GM19452 (cell line): ENCODE results near the gene ATP8B3.

Experiments used
- ATAC-seq: cut with Tn5 transposase; IDR thresholded peaks from one replicate; pipeline ENCODE4 v1.9.1; 2021; ENCODE audit not compliant: unreplicated experiment

Gene ATP8B3

DNA sequence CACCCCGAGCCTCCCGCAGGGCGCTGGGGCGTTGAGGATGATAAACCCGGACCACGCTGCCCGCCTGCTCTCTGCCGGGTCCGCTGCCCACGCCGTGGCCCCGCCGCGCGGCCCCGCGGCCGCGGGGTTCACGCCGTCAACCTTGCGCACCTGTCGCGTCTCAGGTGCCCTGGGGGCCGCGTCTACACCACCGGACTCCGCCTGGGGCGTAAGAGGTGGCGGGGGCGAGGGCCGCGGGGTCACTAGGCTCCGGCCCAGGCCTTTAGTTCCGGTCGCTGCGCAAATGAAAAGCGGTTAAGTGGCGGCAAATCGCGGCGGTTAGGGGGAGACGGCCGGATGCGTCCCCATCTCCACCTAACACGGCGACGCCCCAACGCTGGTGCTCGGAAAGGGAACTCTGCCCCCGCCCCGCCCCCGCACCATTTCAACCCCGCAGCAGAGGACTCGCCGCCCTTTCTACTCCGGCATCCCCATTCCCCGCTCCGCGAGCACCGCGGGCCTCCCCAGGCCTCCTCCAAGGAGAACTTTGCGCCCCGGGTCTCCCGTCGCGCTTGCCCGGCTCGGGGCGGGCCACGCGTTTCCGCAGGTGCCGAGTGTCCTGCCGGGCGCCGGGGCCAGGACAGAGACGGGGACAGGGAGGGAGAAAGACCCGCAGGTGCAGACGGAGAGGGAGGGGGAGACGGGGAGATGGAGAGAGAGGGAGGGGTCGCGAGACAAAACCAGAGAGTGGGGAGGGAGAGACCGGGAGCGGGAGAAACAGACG, 54.4 kb downstream of the ATP8B3 start:
- ATAC-seq: no peak

DNA sequence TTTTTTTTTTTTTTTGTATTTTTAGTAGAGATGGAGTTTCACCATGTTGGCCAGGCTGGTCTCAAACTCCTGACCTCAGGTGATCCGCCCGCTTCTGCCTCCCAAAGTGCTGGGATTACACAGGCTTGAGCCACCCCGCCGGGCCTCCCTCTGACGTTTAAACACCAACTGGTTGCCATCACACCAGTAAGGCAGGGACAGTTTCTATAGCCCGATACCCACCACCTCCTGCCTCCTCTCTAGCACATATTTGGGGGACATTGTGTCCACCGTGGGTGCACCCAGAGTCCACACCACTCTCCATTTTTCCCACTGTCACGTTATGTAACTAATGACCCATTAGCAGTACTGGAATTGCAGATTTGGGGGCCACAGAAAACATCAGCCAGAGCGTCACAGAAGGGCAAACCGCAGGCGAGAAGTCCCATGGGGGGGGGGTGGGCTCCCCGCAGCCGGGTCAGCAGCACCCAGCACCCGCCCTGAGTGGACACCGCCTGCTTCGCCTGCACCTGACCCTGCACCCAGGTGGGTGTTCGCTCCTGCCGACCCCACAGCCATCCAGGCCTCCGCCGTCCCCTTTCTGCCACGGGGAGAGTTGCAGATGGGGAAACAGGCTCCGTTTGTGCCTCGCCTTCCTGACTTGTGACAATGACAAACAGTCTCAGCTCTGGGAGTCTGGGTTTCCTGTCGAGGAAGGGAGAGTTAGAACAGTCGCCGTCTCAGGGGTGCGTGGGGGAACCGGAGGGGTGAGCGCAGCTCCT, 55.2 kb downstream of the ATP8B3 start:
- ATAC-seq: no peak

DNA sequence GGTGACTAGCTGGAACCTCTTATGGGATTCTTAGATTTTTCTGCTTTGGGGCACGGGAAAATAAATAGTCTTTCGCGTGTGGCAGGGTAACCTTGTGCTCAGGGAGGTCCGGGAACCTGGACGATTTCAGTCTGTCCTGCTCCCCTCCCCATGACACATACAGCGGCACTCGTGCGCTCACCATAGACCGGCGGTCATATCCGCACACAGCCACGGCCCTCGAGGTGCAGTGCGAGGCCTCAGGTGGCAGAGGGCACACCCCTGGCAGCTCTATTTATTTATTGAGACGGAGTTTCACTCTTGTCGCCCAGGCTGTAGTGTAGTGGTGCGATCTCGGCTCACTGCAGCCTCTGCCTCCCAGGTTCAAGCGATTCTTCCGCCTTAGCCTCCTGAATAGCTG, 55.8 kb downstream of the ATP8B3 start:
- no peak for ATAC-seq

DNA sequence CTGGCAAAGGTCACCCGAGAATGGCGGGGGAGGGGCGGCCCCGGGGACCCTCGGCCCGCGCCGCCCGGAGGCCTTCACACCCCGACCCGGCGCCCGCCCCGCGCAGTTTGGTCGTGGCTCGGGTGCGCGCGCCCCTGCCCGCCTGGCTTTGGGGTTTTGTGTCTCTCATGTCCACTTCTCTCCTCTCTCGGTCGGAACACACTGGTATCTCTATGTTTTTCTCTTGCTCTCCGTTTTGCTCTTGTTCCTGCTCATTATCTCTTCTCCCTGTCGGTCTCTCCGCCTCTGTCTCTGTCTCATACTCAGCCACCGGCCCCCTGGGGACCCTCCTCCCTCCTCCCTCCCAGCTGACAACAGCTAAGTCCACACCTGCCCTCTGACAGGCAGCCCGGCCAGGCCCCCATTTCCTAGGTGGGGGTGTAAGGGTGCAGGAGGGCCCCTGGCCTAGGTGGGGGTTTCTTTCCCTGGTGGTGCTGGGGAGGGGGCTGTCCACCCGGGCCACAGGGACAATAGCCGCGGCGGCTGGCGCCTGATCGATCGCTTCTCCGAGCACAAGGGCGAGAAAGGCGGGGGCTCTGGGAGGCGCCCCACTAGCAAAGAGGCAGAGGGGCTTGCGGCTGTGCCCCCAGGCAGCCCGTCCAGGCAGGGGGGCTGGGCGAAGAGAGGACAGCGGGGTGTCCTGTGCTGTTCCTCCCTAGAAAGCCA, 56.5 kb downstream of the ATP8B3 start:
- ATAC-seq: no peak

DNA sequence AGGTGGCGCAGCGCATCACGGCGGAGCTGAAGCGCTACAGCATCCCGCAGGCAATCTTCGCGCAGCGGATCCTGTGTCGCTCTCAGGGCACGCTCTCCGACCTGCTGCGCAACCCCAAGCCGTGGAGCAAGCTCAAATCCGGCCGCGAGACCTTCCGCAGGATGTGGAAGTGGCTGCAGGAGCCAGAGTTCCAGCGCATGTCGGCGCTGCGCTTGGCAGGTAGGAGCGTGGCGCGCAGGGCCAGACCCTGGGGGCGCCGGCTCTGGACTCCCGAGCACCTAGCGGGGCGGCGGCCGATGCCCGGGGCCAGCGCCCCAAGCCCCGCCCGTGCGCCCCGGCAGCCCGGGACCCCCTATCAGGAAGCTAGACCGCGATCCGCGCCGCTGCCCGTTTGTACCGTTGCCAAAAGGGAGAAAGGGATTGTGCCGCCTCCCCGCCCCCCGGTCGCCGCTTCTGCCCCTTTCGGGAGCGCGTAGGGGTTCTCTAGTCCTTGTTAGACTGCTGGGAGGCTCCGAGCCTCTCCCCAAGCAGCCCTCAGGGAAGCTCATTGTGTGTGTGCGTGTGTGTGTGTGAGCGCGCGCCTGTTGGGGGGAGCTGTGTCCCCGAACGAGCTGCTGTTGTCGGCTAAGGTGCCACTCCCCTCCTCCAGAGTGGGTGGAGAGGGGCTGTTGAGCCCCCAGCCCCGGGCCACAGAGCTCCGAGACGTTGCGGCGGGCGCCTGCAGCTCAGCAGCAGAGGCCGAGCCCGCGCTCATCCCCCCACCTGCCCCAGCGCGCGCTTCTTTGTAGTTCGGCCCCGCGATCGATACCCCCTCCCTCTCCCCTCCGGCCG, 57.2 kb downstream of the ATP8B3 start:
- no peak for ATAC-seq

DNA sequence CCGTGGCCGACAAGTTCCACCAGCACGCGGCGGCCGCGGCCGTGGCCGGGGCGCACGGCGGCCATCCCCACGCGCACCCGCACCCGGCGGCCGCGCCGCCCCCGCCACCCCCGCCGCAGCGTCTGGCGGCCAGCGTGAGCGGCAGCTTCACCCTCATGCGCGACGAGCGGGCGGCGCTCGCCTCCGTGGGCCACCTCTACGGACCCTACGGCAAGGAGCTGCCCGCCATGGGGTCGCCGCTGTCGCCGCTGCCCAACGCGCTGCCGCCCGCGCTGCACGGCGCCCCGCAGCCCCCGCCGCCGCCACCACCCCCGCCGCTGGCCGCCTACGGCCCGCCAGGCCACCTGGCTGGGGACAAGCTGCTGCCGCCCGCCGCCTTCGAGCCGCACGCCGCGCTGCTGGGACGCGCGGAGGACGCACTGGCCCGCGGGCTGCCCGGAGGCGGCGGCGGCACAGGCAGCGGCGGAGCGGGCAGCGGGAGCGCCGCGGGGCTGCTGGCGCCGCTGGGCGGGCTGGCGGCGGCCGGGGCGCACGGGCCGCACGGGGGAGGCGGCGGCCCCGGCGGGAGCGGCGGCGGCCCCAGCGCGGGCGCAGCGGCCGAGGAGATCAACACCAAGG, 57.9 kb downstream of the ATP8B3 start:
- ATAC-seq: no peak

DNA sequence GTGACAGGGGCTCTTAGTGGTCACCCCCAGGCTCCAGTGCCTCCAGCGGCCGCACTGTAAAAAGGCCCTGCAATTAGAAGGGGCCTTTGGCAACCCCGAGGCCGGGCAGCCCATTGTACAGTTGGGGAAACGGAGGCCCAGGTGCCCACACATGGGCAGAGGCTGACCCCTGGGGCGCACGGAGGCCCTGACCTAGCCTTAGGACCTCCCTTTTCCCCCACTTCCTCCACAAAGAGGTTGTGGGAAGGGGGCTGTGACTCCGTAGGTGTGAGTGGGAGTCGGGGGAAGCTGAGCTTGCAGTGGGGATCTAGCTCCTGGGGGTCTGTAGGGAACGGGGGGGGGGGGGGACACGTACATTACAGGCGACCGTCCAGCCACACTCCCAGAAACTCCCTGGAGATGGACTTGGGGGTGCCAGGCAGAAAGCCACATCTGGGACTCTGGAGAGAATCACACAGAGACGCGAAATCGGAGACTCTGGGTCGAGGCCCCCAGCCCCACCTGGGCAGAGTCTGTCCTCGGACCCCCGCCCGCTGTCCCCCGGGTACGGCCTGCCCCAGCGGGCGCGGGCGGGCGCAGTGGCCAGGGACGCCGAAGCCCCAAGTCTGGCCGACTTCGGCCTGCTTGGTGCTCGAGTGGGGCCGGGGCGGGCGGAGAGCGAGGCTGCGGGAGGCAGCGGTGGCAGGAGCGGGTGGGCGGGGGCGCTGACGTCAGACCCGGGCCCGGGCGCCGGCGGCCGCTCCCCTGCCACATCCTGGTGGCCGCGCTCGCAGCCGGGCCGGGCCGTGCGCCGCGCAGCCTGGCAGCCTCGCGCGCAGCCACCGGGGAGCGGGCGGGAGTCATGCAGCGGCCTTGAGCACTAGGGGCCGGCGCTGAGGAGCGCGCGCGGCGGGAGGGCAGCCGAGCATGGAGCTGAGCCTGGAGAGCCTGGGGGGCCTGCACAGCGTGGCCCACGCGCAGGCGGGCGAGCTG, 59.0 kb downstream of the ATP8B3 start, which contains the start of gene ONECUT3:
TSS of gene ONECUT3 (plus strand) at position 750 of the 972 bp plus-strand sequence. CDS start at position 907, 157 bp downstream.
- ATAC-seq: no peak

DNA sequence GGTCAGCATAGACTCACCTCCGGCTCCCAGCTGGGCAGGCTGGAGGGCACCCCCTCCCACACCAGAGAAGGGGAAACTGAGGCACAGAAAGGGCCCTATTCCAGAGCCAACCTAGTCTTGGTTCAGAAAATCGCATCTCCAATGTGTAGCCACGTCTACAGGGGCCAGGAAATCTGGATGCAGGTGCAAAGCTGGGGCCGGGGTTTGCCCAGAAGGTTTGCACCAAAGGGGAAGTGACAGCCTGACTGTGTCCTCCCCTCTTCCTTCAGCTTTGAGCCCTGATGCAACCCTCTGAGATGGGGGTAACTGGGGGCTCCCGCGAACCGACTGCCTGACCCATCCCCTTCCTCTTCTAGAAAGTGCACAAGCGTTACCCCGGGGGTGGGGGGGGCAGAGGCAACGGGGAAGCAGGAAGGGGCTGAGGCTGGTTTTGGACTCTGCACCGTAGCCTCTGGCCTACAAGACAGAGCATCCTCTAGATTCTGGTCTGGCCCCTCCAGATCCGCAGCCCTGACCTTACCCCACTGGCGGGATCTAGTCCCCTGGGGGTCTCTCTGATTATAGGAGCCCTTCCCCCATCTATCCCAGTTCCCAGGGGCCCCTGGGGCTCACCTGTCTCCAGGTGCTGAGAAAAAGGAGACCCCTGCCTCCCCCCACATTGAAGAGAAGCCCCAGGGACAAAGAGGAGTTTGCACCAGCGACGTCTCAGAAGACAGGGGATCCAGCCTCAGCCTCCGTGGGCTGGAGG, 59.9 kb downstream of the ATP8B3 start:
- no peak for ATAC-seq

DNA sequence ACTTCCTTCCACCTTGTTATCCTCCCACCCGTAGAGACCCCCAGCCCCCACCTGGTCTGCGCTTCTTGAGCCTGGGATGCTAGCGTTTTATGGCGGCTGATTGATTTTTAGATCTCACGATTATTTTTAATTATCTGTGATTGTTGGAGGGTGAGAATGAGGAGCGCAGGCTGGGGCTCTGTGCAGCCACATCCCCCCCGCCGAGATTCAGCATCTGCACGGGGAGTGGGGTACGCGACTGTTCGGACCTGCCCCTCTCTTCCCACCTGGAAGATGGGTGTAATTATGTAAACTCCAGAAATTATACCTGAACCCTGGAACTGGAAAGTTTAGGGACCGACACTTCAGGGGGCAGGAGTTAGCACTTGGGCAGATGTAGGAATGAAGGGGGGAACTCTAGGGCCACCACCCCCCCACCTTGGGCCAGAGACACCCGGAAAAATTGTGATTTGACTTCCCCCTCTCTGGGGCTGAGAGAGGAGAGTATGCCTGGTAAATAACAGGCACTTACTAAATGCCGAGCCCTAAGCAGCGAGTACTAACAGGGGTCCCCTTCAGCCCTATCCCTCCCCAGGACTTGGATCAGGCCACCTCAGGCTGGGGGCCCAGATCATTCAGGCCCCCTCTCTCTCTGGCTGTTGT, 60.6 kb downstream of the ATP8B3 start:
- no peak for ATAC-seq

DNA sequence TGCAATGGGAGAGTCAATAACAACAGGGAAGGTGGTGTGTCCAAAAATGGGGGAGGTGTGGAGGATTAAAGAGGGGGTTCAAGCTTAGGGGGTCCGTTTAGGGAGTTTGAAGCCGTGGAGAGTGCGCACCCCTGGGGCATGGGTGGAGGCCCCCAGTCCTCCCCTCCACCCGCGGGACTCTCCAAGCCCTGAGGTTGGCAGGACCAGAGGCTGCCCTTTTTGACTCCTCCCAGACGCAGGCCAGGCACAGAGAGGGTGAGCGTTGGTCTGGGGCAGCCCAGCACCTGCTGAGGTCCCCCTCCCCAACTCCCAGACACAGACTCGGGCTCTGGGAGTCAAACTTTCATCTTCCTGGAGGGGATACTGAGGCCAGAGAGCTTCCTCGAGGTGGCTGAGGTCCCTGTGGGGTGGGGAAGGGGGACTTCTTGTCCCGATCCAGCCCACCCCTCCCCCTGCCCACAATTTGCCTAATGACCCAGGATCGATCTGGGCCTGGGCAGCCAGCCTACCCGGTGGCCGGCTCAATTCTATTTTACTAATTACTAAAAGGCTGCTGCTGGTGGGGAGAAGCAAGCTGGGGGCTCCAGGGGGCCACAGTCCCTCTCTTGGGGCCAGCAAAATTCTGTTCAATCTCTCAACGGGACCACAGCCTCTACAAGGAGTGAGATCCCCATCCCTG, 61.6 kb downstream of the ATP8B3 start:
- ATAC-seq: no peak

DNA sequence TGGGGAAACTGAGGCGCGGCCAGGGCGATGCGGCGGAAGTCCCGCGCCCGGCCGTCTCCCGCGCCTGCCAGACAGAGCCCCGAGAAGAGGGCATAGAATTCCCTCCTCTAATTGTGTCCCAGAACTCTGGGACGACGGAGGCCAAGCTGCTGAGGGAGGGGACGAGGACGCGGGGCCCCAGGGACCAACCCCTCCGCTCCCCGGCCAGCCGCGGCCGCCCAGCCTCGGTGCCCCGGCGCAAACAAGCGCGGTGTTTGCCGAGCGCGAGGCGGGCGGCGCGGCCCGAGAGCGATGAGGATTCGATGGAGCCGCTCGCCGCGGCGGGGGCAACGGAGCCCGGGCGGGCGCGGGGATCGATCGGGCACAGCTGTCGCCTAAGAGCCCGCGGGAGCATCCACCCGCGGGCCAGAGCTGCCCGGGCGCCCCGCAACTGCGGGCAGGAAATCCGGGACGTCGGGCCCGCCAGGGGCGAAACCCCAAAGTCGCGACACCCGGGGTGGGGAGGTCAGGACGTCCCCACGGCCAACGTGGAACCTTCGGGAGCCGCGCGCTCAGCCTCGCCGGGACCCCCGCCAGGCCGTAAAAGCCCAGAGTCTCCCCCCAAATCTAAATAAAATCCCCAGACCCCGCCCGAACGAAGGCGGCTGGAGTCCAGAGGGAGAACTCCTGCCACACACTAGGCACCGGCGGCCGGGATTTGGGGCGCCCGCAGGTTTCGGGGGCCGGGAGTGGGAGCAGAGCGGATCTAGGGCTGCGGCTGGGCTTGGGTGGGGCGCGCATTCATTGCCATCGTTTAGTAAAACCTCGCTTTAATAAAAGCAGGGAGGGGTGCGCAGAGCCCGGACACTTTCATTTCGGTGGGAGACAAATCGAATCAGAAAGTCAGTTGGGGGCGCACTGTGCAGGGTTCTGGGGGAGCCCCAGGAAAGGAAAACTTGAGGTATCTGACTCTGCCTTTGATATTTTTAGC, 62.4 kb downstream of the ATP8B3 start:
- ATAC-seq: no peak

DNA sequence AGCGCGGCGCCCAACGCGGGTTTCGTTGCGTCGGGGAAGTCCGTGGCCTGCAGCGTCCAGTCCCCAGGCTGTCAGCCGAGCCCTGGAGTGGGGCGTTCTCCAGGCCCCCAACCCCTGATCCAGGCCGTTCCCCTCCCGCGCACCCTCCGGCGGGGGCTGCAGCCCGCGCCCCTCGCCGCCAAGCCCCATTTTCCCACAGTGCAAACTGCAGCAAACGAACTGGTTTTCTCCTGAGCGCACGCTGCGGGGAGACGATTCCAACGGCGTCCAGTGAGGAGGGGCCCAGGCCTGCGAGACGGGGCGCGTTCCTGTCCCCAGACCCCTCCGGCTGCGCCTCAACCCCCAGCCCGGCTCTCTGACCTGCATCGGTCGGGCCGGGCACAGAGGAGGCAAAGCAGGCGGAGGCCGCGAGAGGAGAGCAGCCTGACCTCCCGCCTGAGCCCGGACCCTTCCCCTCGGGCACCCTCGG, 63.2 kb downstream of the ATP8B3 start:
- no peak for ATAC-seq

DNA sequence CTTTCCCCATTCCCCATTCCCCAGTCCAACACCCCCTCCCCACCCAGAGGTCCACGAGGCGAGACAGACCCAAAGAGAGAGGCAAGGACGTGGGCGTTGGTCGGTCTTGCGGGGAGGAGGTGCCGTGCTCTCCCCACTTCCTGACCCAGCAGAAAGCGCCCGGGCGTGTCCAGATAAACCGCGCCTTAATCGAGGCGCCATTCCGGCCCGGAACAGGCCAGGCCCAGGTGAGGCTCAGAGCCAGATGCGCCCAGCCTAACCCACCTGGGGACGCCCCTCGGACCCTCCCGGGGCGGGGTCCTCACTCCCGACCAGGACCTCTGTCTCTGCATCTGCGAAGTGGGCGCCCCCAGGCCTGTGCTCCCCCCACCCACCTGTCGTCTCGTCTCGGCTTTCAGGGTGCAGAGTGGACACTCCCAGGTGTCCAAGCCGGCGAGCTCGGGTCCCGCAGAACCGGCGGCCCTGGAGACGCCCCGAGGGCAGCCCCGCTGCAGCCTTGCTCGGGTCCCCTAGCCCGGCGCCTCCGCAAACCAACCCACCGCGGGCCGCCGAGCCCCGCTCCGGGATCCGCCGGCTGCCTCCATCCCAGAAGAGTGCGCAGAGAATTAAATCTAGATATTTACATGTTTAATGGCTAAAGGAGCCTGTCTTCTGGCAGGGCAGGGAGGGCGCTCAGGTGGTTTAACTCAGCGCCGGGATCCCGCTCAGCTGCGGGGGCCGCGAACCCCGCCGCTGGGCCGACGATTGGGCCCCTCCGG, 63.8 kb downstream of the ATP8B3 start:
- ATAC-seq: no peak

DNA sequence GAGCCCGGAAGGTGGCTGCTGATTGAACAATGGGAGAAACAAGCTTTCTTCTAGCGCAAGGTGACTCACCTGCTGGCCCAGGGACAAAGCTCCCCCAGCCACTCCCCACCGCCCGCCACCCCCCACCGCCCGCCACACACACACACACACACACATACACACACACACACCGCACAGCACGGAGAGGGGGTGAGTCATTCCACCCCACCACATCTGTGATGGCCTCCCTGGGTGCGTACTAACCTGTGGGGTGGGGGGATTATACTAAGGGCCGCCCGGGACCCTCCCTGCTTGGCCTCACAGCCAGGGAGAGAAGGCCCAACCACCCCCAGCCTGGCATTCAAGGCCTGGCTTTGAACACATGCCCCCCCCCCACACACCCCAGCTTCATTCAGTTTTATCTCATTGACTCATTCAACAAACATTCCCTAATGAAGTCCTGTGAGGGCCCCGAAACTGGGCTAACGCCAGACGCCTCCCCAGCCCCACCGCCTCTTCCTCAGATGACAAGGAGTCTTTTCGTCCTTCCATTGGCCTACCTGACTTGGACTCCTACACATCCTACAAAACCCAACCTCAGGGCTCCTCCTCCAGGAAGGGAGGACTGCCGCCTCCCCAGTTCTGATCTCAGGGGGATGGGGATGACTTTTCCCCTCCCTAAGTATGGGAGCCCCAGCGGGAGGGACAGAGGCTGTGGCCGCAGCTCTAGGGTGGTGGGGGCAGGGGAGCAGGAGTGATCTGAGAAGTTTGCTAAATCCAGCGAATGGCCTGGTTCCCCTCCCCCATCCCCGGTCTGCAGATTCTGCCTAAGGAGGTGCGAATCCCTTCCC, 64.6 kb downstream of the ATP8B3 start:
- ATAC-seq: no peak
